Measurements from ENCODE around the gene TOB1. TPM values are rescaled to one million over a fixed set of nuclear protein-coding genes. Genes with fewer than 3 reads are reported as not detected.

Gene TOB1
- total RNA-seq, 1 experiment from 2014 or later = 86.0 TPM

GRCh38 chr17:50831471-50831928, 34.7 kb downstream of the TOB1 start:
- Histone ChIP-seq H2AFZ (ENCODE audit: low read depth, low read length, poor library complexity, severe bottlenecking) (no peak overlapping the region), H3K27me3 (ENCODE audit: insufficient read depth, low read length) (no peaks in the 10 kb centered on the region), H3K9ac (ENCODE audit: low read length) (no peak overlapping the region), H3K27ac (ENCODE audit: low read depth, low read length) (no peak overlapping the region), H4K20me1 (ENCODE audit: insufficient read depth) (no peaks in the 10 kb centered on the region), H3K4me2 (ENCODE audit: low read length) (no peak overlapping the region), H3K9me2 (ENCODE audit: insufficient read depth) (no peaks in the 10 kb centered on the region), H3K36me3 (ENCODE audit: control insufficient read depth in 1 of 2, insufficient read depth in 2 of 2, low read length in 2 of 2) (no peaks in the 10 kb centered on the region), H3K4me1 (ENCODE audit: control insufficient read depth in 1 of 2, insufficient read depth in 2 of 2, low read length in 2 of 2) (no peaks in the 10 kb centered on the region), H3K4me3 (replicated peaks in 1 of 2; ENCODE audit: low read depth in 1 of 2, low read length in 2 of 2) (no peak overlapping the region), H3K79me2 (ENCODE audit: insufficient read depth, low read length) (no peaks in the 10 kb centered on the region), H3K9me3 (ENCODE audit: control insufficient read depth in 1 of 2, insufficient read depth in 1 of 2, low read depth in 1 of 2, low read length in 2 of 2) (no peaks in the 10 kb centered on the region)
- ChIA-PET RAD21 (ENCODE audit: low non-redundant PET in 1 of 2, low total read pairs in 2 of 2, uncharacterized antibody in 2 of 2, unreplicated experiment in 2 of 2) (no interaction called here), POLR2A (no interaction called here), CTCF (no interaction called here)
- BruUV-seq (replicated peaks) = no TSS peak
- intact Hi-C loops (cut with micrococcal nuclease) = no loop called here
- ATAC-seq (no peak), DNase-seq (ENCODE audit: low read depth, low spot score) (no peak)
- no peak for TF ChIP-seq CBX3 (IDR thresholded peaks at IDR 0.05; ENCODE audit: low read depth)
- no peak for TF ChIP-seq ZFX (IDR thresholded peaks at IDR 0.05)
- TF ChIP-seq, protein P1, sequence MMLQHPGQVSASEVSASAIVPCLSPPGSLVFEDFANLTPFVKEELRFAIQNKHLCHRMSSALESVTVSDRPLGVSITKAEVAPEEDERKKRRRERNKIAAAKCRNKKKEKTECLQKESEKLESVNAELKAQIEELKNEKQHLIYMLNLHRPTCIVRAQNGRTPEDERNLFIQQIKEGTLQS (IDR thresholded peaks at IDR 0.05) = no peak
- no peak for TF ChIP-seq JUND (IDR thresholded peaks at IDR 0.05)
- TF ChIP-seq FOSL1 (IDR thresholded peaks at IDR 0.05; ENCODE audit: low read depth) = no peak

DNA sequence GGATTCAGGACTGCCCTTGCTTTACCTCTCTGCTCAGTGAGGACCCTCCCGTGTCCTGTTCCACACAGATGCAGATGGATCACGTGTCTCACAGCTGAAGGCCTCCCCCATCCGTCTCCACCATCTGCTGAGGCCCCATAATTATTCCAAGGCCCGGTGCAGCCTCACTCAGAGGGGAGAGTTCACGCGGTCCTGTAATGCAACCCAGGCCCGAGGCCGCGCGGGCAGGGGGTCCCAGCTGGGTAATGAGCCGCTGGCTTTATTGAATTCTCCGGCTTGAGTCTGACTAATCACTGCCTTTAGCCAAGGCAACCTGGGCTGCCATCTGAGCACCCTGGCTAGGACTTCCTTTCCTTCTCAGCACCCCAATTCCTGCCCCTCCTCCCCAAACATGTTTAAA, 35.2 kb downstream of the TOB1 start:
- Histone ChIP-seq H3K4me1 (ENCODE audit: control insufficient read depth in 1 of 2, insufficient read depth in 2 of 2, low read length in 2 of 2) (no peaks in the 10 kb centered on the region), H4K20me1 (ENCODE audit: insufficient read depth) (no peaks in the 10 kb centered on the region), H3K9me2 (ENCODE audit: insufficient read depth) (no peaks in the 10 kb centered on the region), H3K9me3 (ENCODE audit: control insufficient read depth in 1 of 2, insufficient read depth in 1 of 2, low read depth in 1 of 2, low read length in 2 of 2) (no peaks in the 10 kb centered on the region), H3K4me2 (ENCODE audit: low read length) (no peak overlapping the region), H3K27ac (ENCODE audit: low read depth, low read length) (no peak overlapping the region), H3K9ac (ENCODE audit: low read length) (no peak overlapping the region), H3K4me3 (replicated peaks in 1 of 2; ENCODE audit: low read depth in 1 of 2, low read length in 2 of 2) (no peak overlapping the region), H3K36me3 (ENCODE audit: control insufficient read depth in 1 of 2, insufficient read depth in 2 of 2, low read length in 2 of 2) (no peaks in the 10 kb centered on the region), H3K27me3 (ENCODE audit: insufficient read depth, low read length) (no peaks in the 10 kb centered on the region), H2AFZ (ENCODE audit: low read depth, low read length, poor library complexity, severe bottlenecking) (no peak overlapping the region), H3K79me2 (ENCODE audit: insufficient read depth, low read length) (no peaks in the 10 kb centered on the region)
- DNase-seq (ENCODE audit: low read depth, low spot score) = no peak
- no peak for ATAC-seq
- ChIA-PET RAD21 (ENCODE audit: low non-redundant PET in 1 of 2, low total read pairs in 2 of 2, uncharacterized antibody in 2 of 2, unreplicated experiment in 2 of 2) (no interaction called here), CTCF (interaction anchor here (1.2 kb wide), 1 partner anchor 13 kb away, joined by 5 read pairs; no protein-coding TSS in a partner anchor), POLR2A (no interaction called here)
- no peak for TF ChIP-seq EZH2phosphoT487 (IDR thresholded peaks at IDR 0.05; ENCODE audit: borderline replicate concordance)
- TF ChIP-seq ZFX (IDR thresholded peaks at IDR 0.05) = no peak
- intact Hi-C loops (cut with micrococcal nuclease) = no loop called here
- no TSS peak for BruUV-seq (replicated peaks)
